Measurements from ENCODE around the gene PPP1R12B.
"Not testable (repeated sequence)": the region's sequence is repeated elsewhere in the genome, so short reads cannot be mapped to it uniquely, and the experiment has no call there.

The PPP1R12B gene

GRCh38 chr1:202473266-202474045 is 125.0 kb downstream of the PPP1R12B start:
- not testable (repeated sequence) for DNase-seq (ENCODE audit: low read depth in 2 of 3, low spot score in 1 of 3)

GRCh38 chr1:202479661-202480060 is 131.2 kb downstream of the PPP1R12B start:
- DNase-seq (ENCODE audit: low read depth in 2 of 3, low spot score in 1 of 3) = not testable (repeated sequence)

DNA sequence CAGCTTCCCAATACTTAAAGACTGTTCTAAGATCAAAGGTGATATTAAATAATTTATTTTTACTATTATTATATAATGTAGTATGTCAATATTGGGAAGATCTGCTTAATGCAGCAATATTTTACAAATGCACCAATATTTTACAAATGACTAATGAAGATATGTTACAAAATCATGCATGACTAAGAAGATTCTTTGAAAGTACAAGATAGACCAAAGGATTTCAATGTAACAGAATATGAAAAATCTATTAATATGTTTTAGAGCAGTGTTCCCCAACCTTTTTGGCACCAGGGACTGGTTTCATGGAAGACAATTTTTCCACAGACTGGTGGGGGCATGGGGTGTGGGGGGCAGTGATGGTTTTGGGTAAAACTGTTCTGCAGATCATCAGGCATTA is 132.1 kb downstream of the PPP1R12B start:
- DNase-seq (ENCODE audit: low read depth in 2 of 3, low spot score in 1 of 3) = not testable (repeated sequence)

DNA sequence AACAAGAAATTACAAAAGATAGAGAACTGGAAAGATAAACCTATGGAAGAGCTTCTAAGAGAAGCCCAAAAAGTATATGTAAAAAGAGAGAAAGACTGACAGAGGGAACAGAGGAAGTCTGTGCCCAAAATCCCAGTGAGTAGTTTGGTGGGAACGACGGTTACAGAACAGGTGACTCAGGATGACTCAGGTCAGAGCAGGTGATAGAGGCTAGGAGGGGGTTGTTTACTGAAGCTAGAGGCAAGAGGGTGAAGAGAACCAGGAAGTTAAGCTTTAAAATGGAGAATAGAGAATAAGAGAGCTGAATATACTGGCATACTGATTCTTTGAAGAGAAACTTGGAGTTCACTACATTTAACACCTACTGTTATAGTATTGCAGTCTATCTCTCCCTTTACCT is 134.9 kb downstream of the PPP1R12B start:
- not testable (repeated sequence) for DNase-seq (ENCODE audit: low read depth in 2 of 3, low spot score in 1 of 3)

- not testable (repeated sequence) for DNase-seq (ENCODE audit: low read depth in 2 of 3, low spot score in 1 of 3)
Measured at GRCh38 chr1:202484032-202484431, 135.5 kb downstream of the PPP1R12B start.

GRCh38 chr1:202484820-202485219 is 136.3 kb downstream of the PPP1R12B start:
- not testable (repeated sequence) for DNase-seq (ENCODE audit: low read depth in 2 of 3, low spot score in 1 of 3)

GRCh38 chr1:202488178-202488649 is 139.7 kb downstream of the PPP1R12B start:
- DNase-seq (ENCODE audit: low read depth in 2 of 3, low spot score in 1 of 3) = not testable (repeated sequence)

- not testable (repeated sequence) for DNase-seq (ENCODE audit: low read depth in 2 of 3, low spot score in 1 of 3)
Measured at GRCh38 chr1:202489101-202489500, 140.6 kb downstream of the PPP1R12B start.

- not testable (repeated sequence) for DNase-seq (ENCODE audit: low read depth in 2 of 3, low spot score in 1 of 3)
Measured at GRCh38 chr1:202493112-202493511, 144.6 kb downstream of the PPP1R12B start.

GRCh38 chr1:202498542-202498941 is 150.0 kb downstream of the PPP1R12B start:
- DNase-seq (ENCODE audit: low read depth in 2 of 3, low spot score in 1 of 3) = no peak

GRCh38 chr1:202499997-202500396 is 151.5 kb downstream of the PPP1R12B start:
- DNase-seq (ENCODE audit: low read depth in 2 of 3, low spot score in 1 of 3) = not testable (repeated sequence)

DNA sequence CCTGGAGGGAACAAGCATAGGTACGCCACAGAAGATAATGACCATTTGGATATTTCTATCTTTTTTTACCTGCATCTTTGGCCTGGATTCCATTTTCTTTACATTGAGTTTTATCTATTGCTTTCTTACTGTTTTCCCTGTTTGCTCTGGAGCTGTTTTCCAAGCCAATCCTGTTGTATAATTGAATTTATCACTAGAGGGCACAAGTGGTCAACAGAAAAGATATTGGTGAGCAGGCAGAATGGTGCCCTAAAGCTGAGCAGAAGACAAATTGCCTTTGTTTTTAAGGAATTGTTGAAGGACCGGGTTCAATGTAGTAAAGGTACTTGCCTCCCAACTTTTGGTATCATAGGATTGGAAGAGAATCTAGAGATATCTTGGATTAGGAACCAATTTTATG is 152.8 kb downstream of the PPP1R12B start:
- DNase-seq (ENCODE audit: low read depth in 2 of 3, low spot score in 1 of 3) = no peak

GRCh38 chr1:202505356-202505755 is 156.9 kb downstream of the PPP1R12B start:
- no peak for DNase-seq (ENCODE audit: low read depth in 2 of 3, low spot score in 1 of 3)

- DNase-seq (ENCODE audit: low read depth in 2 of 3, low spot score in 1 of 3) = not testable (repeated sequence)
Measured at GRCh38 chr1:202505880-202506575, 157.5 kb downstream of the PPP1R12B start.

DNA sequence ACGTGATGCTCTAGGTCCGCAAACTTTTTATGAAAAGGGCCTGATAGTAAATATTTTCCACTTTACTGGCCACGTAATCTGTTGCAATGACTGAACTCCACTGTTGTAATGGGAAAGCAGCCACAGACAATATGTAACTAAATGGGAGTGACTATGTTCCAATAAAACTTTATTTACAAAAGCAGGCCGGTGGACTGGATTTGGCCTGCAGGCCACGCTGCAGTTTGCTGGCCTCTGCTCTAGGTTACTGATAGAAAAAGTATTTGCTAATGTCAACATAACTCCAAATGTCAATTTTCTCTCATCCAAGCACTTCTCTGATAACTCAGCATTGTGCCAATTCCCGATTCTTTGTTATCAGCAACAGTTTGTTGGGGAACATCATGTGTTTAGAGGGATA is 160.4 kb downstream of the PPP1R12B start:
- DNase-seq (ENCODE audit: low read depth in 2 of 3, low spot score in 1 of 3) = not testable (repeated sequence)

GRCh38 chr1:202513875-202514274 is 165.4 kb downstream of the PPP1R12B start:
- not testable (repeated sequence) for DNase-seq (ENCODE audit: low read depth in 2 of 3, low spot score in 1 of 3)

DNA sequence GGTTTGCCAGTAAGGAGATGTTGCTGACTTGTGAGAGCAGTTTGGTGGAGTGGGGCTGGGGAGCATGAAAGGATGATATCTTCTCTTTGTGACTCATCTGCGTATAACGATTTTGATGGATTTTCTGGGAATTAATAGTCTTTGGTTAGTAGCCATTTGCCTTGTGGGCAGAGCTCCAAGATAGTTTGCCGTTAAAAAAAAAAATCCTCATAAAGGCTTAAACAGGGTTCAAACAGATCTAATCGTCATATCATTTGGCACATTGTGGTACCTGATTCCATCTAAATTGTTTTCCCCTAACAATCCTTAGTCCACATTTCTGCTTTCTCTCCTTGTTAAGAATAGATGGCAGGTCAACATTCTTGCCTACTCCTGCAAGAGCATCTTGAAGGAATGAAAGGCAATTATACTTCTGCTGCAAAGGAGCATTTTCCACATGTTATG is 168.0 kb downstream of the PPP1R12B start:
- no peak for DNase-seq (ENCODE audit: low read depth in 2 of 3, low spot score in 1 of 3)

DNA sequence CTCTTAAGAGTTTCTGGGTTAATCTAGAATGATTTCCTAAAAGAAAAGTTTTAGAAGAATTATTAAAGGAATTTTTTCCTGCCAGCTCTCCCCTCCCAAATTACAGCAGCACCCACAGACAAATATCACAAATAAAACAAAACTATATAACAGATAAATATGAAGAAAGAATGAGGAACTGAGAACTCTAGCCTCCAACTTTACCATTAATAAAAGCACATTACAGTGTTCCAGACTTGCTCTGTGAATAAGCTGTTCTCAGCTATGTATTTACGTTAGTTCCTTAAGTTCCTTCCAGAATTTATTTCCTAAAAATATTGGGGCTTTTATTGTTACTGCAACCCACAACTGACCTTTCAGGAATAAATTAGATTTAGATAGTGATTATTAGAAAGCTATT is 168.6 kb downstream of the PPP1R12B start:
- not testable (repeated sequence) for DNase-seq (ENCODE audit: low read depth in 2 of 3, low spot score in 1 of 3)

- DNase-seq (ENCODE audit: low read depth in 2 of 3, low spot score in 1 of 3) = not testable (repeated sequence)
Measured at GRCh38 chr1:202518180-202518579, 169.7 kb downstream of the PPP1R12B start.

GRCh38 chr1:202518905-202519304 is 170.4 kb downstream of the PPP1R12B start:
- not testable (repeated sequence) for DNase-seq (ENCODE audit: low read depth in 2 of 3, low spot score in 1 of 3)

GRCh38 chr1:202520129-202520856 is 171.8 kb downstream of the PPP1R12B start:
- DNase-seq (ENCODE audit: low read depth in 2 of 3, low spot score in 1 of 3) = not testable (repeated sequence)

Measured in stimulated activated CD4-positive, alpha-beta T cell treated with anti-CD3 and anti-CD28 coated beads, Interleukin-12 subunit alpha, Interleukin-12 subunit beta, amount 100 ng/mL, for 48 hours (primary cell).